NCI-H1436 treated with DMSO at 0.1 percent for 48 hours (cell line): ENCODE measurements around the gene TFF2.

Experiments used
- DNase-seq: peaks from one replicate; lab custom pipeline; 2025; lab: John Stamatoyannopoulos, UW

Gene TFF2

GRCh38 chr21:42320791-42321190, 30.0 kb downstream of the TFF2 start:
- DNase-seq: no peak

GRCh38 chr21:42319851-42320572, 30.8 kb downstream of the TFF2 start:
- DNase-seq: no peak

- DNase-seq: no peak
These were observed 31.4 kb downstream of the TFF2 start for GRCh38 chr21:42319376-42319775.

GRCh38 chr21:42317826-42318746, 32.7 kb downstream of the TFF2 start:
- DNase-seq: no peak

- DNase-seq: no peak
These were observed 33.5 kb downstream of the TFF2 start for GRCh38 chr21:42317341-42317741.

GRCh38 chr21:42316891-42317290, 33.9 kb downstream of the TFF2 start:
- no peak for DNase-seq

GRCh38 chr21:42315296-42315891, 35.4 kb downstream of the TFF2 start, which contains the start of gene TFF3:
Gene TFF3 (minus strand): TSS chr21:42315409. CDS start chr21:42315374, 35 bp downstream.
- no peak for DNase-seq

- DNase-seq: no peak
These were observed 36.0 kb downstream of the TFF2 start for GRCh38 chr21:42314616-42315295.

- no peak for DNase-seq
These were observed 37.3 kb downstream of the TFF2 start for GRCh38 chr21:42313501-42313969.

GRCh38 chr21:42312626-42313104, 38.1 kb downstream of the TFF2 start:
- DNase-seq: no peak

GRCh38 chr21:42311816-42312625, 38.8 kb downstream of the TFF2 start:
- no peak for DNase-seq

- DNase-seq: no peak
These were observed 39.6 kb downstream of the TFF2 start for GRCh38 chr21:42311160-42311559.

- no peak for DNase-seq
These were observed 40.3 kb downstream of the TFF2 start for GRCh38 chr21:42310411-42311001.

GRCh38 chr21:42309753-42310213, 41.0 kb downstream of the TFF2 start:
- DNase-seq: no peak

- no peak for DNase-seq
These were observed 41.7 kb downstream of the TFF2 start for GRCh38 chr21:42308914-42309752.

GRCh38 chr21:42308161-42308913, 42.5 kb downstream of the TFF2 start:
- DNase-seq: no peak

GRCh38 chr21:42307106-42307505, 43.7 kb downstream of the TFF2 start:
- DNase-seq: no peak

- DNase-seq: no peak
These were observed 44.3 kb downstream of the TFF2 start for GRCh38 chr21:42306366-42307035.
